Liver (tissue), 9 donors: ENCODE results near the gene RSPH6A. TPM values are rescaled to one million over a fixed set of nuclear protein-coding genes. Genes with fewer than 3 reads are reported as not detected.

ENCODE experiments used
- DNase-seq: peaks from one replicate; pipeline ENCODE4 v3.0.0-alpha.2; 2017; ENCODE audit warnings: low spot score
- H3K27ac ChIP-seq, 2 donors: one replicate each; pipeline ENCODE4 v1.7.0; 2013; ENCODE audit warnings: inconsistent platforms in 2 of 2, low read length in 2 of 2, control low read depth in 1 of 2, low read depth in 1 of 2, mild to moderate bottlenecking in 1 of 2
- H3K27me3 ChIP-seq, 4 donors: one replicate each; pipeline versions ENCODE4 v1.6.1 to v1.7.0; 2013; ENCODE audit warnings: low read length in 3 of 4, inconsistent platforms in 1 of 4, mild to moderate bottlenecking in 1 of 4, moderate library complexity in 1 of 4; ENCODE audit not compliant: control insufficient read depth in 4 of 4, insufficient read depth in 4 of 4
- H3K36me3 ChIP-seq, 4 donors: one replicate each; pipeline versions ENCODE4 v1.6.1 to v1.7.0; 2013; ENCODE audit warnings: low read length in 3 of 4, mild to moderate bottlenecking in 3 of 4, low read depth in 1 of 4, moderate library complexity in 1 of 4; ENCODE audit not compliant: control insufficient read depth in 4 of 4, insufficient read depth in 3 of 4
- H3K4me1 ChIP-seq, 4 donors: one replicate each; pipeline versions ENCODE4 v1.6.1 to v1.7.0; 2013; ENCODE audit warnings: low read length in 3 of 4, mild to moderate bottlenecking in 3 of 4, moderate library complexity in 1 of 4; ENCODE audit not compliant: control insufficient read depth in 4 of 4, insufficient read depth in 4 of 4
- H3K4me3 ChIP-seq, 3 donors: one replicate each; pipeline versions ENCODE4 v1.6.1 to v1.7.0; 2013; ENCODE audit warnings: low read length in 3 of 3, control low read depth in 1 of 3, low read depth in 1 of 3, mild to moderate bottlenecking in 1 of 3
- H3K9ac ChIP-seq, 2 donors: one replicate each; pipeline ENCODE4 v1.7.0; 2013; ENCODE audit warnings: low read length in 2 of 2, mild to moderate bottlenecking in 2 of 2, moderate library complexity in 2 of 2, control low read depth in 1 of 2, low read depth in 1 of 2
- H3K9me3 ChIP-seq, 4 donors: one replicate each; pipeline versions ENCODE4 v1.6.1 to v1.7.0; 2013; ENCODE audit warnings: low read length in 3 of 4; ENCODE audit not compliant: control insufficient read depth in 4 of 4
- CTCF ChIP-seq: fragments of 150-350 bp; IDR thresholded peaks from 2 replicates; pipeline ENCODE4 v1.5.1; 2017; ENCODE audit warnings: improper control_type of control experiment, low read depth, low read length; ENCODE audit not compliant: missing input control
- FOXA1 ChIP-seq: IDR thresholded peaks from 2 replicates; pipeline ENCODE4 v1.6.1; 2016; ENCODE audit warnings: antibody characterized with exemption
- GABPA ChIP-seq, 2 donors: IDR thresholded peaks in 1 of 2; conservative IDR thresholded peaks in 1 of 2; 2 replicates each; pipeline ENCODE4 v1.6.1; 2016; ENCODE audit warnings: antibody characterized with exemption in 2 of 2, mild to moderate bottlenecking in 1 of 2, moderate library complexity in 1 of 2
- HNF4A ChIP-seq, 2 donors: conservative IDR thresholded peaks; 2 replicates each; pipeline ENCODE4 v1.6.1; 2016; ENCODE audit warnings: antibody characterized with exemption in 2 of 2, mild to moderate bottlenecking in 2 of 2
- HNF4G ChIP-seq: IDR thresholded peaks from 2 replicates; pipeline ENCODE4 v1.6.1; 2016; ENCODE audit warnings: antibody characterized with exemption
- JUND ChIP-seq, 2 donors: IDR thresholded peaks; 2 replicates each; pipeline ENCODE4 v1.6.1; 2016; ENCODE audit warnings: antibody characterized with exemption in 2 of 2
- MAX ChIP-seq: IDR thresholded peaks from 2 replicates; pipeline ENCODE4 v1.6.1; 2016; ENCODE audit warnings: antibody characterized with exemption
- NR2F2 ChIP-seq: IDR thresholded peaks from 2 replicates; pipeline ENCODE4 v1.6.1; 2016; ENCODE audit warnings: antibody characterized with exemption
- RAD21 ChIP-seq, 2 donors: IDR thresholded peaks; 2 replicates each; pipeline ENCODE4 v1.6.1; 2016; ENCODE audit warnings: antibody characterized with exemption in 2 of 2, mild to moderate bottlenecking in 2 of 2
- REST ChIP-seq: IDR thresholded peaks from 2 replicates; pipeline ENCODE4 v1.6.1; 2016; ENCODE audit warnings: antibody characterized with exemption, mild to moderate bottlenecking
- RXRA ChIP-seq, 2 donors: IDR thresholded peaks; 2 replicates each; pipeline ENCODE4 v1.6.1; 2017 to 2018; ENCODE audit warnings: antibody characterized with exemption in 2 of 2, mild to moderate bottlenecking in 1 of 2
- SP1 ChIP-seq: IDR thresholded peaks from 2 replicates; pipeline ENCODE4 v1.6.1; 2018; ENCODE audit warnings: antibody characterized with exemption, mild to moderate bottlenecking
- YY1 ChIP-seq: IDR thresholded peaks from 2 replicates; pipeline ENCODE4 v1.6.1; 2016; ENCODE audit warnings: antibody characterized with exemption, mild to moderate bottlenecking
- ZBTB33 ChIP-seq: IDR thresholded peaks from 2 replicates; pipeline ENCODE4 v1.6.1; 2016; ENCODE audit warnings: antibody characterized with exemption
- WGBS: extraction: QIAGEN DNeasy Blood & Tissue Kit; methylation state at CpG from one replicate; pipeline ENCODE4 v1.1.7; 2013; 5-methylcytosine and 5-hydroxymethylcytosine counted together
- polyA plus RNA-seq, 2 donors: library from polyadenylated mRNA; stranded (reverse) in 1 of 2; unstranded in 1 of 2; fragments of 200-250 nt in 1 of 2; fragments of >200 nt in 1 of 2; fragmentation: Nextera tagmentation in 1 of 2; extraction: Ambion mirVana in 1 of 2; gene quantifications; one replicate each; pipeline versions ENCODE4 v1.2.1 to v1.2.3, GENCODE V29; 2013 to 2015
- total RNA-seq, 2 donors: library from RNA; depleted of rRNA; stranded (reverse); fragments of >200 nt; gene quantifications; one replicate each; pipeline ENCODE4 v1.2.3, GENCODE V29; 2014
- donor health status: healthy.
- donor health status: healthy.
- donor health status: healthy.
- donor health status: healthy.
- donor health status: healthy.

Gene RSPH6A
- total and polyA plus RNA-seq, 4 donors = 0.08 TPM; not detected in 3

- TF ChIP-seq GABPA (IDR thresholded peaks at IDR 0.05 in 1 of 2, conservative IDR thresholded peaks at IDR 0.05 in 1 of 2) (no peak), REST (no peak), HNF4A (conservative IDR thresholded peaks at IDR 0.05) (no peak), RAD21 (IDR thresholded peaks at IDR 0.05) (no peak), SP1 (no peak), ZBTB33 (no peak), MAX (no peak), NR2F2 (no peak), CTCF (no peak)
- no peak overlapping the region for H3K27ac ChIP-seq
- peaks cover 0 to 3% (median 0%) of the 10 kb centered on the region in 4 donors for H3K9me3 ChIP-seq
- peaks cover 21 to 71% (median 54%) of the 10 kb centered on the region in 4 donors for H3K36me3 ChIP-seq
- H3K4me3 ChIP-seq = no peak overlapping the region
- no peaks in the 10 kb centered on the region for H3K4me1 ChIP-seq
- no peak for DNase-seq
- WGBS = 96% methylated on average over 14 of the region's 14 CpGs
- H3K9ac ChIP-seq = no peak overlapping the region
- no peaks in the 10 kb centered on the region for H3K27me3 ChIP-seq
Observed at GRCh38 chr19:45842198-45842597, 27.1 kb upstream of the RSPH6A start.

- WGBS = 90% methylated on average over 7 of the region's 7 CpGs
- H3K27ac ChIP-seq = no peak overlapping the region
- H3K36me3 ChIP-seq = peaks cover 29 to 78% (median 65%) of the 10 kb centered on the region in 4 donors
- H3K9me3 ChIP-seq = peaks cover 0 to 3% (median 0%) of the 10 kb centered on the region in 4 donors
- H3K4me1 ChIP-seq = no peaks in the 10 kb centered on the region
- no peak for DNase-seq
- no peaks in the 10 kb centered on the region for H3K27me3 ChIP-seq
- H3K9ac ChIP-seq = no peak overlapping the region
- H3K4me3 ChIP-seq = no peak overlapping the region
- TF ChIP-seq CTCF (no peak), RXRA (IDR thresholded peaks at IDR 0.05) (no peak), REST (no peak), ZBTB33 (no peak), HNF4G (no peak), YY1 (no peak), SP1 (no peak), FOXA1 (no peak), GABPA (IDR thresholded peaks at IDR 0.05 in 1 of 2, conservative IDR thresholded peaks at IDR 0.05 in 1 of 2) (no peak), MAX (no peak), JUND (IDR thresholded peaks at IDR 0.05) (no peak)
Observed at GRCh38 chr19:45834970-45835369, 19.9 kb upstream of the RSPH6A start.
